GM12891 (cell line): ENCODE data around the gene MIOX.

Experiments
- PAX5 ChIP-seq: IDR thresholded peaks from 2 replicates; pipeline ENCODE4 v1.6.1; 2011; ENCODE audit warnings: low read length, moderate library complexity, mild to moderate bottlenecking; ENCODE audit not compliant: insufficient read depth, severe bottlenecking
- POLR2A ChIP-seq: IDR thresholded peaks from 2 replicates; pipeline ENCODE4 v1.6.1; 2011; ENCODE audit warnings: low read depth, low read length, control low read depth
- POLR2AphosphoS5 ChIP-seq: IDR thresholded peaks from 2 replicates; pipeline ENCODE4 v1.6.1; 2011; ENCODE audit warnings: low read depth, low read length, control low read depth
- POU2F2 ChIP-seq: IDR thresholded peaks from 2 replicates; pipeline ENCODE4 v1.6.1; 2011; ENCODE audit warnings: low read depth, mild to moderate bottlenecking, control low read depth, low read length, moderate library complexity
- SPI1 ChIP-seq: IDR thresholded peaks from 2 replicates; pipeline ENCODE4 v1.6.1; 2011; ENCODE audit warnings: low read depth, low read length, control low read depth
- TAF1 ChIP-seq: IDR thresholded peaks from 2 replicates; pipeline ENCODE4 v1.6.1; 2011; ENCODE audit warnings: low read depth, low read length, control low read depth

DNA sequence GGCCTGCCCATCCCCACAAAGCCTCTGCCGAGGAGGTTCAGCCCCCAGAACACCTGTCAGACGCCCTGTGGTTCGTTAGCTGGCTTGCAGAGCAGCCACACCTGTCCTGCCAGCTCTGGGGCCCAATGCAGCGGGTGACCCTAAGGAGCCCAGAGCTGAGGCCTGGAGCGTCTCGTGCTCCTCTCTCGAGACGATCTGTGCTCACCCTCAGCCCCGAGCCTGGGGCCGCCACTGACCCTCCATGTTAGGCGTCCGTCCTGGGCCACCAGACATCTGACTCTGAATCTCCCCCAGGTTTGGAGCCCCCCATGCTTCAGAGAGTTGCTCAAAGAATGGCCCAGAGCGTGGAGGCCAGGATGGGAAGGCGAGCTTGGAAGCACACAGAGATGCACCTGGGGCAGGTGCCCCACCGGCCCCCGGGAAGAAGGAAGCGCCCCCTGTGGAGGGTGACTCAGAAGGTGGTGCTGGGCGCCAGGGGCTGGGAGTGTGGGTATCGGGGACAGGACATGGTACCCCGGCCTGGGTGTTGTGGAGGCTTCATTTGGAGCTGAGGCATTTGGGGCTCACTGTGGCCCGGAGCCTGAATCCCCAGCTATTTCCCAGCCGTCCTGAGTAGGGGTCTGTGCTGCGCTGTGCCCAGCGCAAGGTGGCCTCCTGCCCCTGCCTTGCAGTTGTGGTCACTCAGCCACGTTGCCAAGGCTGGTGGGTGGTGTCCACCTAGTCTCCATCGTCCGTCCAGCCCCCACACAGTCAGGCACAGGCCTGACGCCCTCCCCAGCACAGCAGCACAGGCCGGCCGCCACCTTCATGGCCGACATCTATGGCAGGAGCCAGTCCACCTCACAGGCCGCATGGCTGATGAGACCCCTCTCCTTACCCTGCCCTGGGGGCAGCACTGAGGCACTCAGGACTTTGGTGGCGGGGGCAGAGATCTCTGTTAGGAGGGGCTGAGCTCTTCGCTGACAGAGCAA lies 48.1 kb upstream of the MIOX start:
- TF ChIP-seq POU2F2 (no peak), POLR2A (no peak), POLR2AphosphoS5 (no peak), TAF1 (no peak), SPI1 (no peak), PAX5 (no peak)
